ENCODE data around the gene TSPAN14.

DNA sequence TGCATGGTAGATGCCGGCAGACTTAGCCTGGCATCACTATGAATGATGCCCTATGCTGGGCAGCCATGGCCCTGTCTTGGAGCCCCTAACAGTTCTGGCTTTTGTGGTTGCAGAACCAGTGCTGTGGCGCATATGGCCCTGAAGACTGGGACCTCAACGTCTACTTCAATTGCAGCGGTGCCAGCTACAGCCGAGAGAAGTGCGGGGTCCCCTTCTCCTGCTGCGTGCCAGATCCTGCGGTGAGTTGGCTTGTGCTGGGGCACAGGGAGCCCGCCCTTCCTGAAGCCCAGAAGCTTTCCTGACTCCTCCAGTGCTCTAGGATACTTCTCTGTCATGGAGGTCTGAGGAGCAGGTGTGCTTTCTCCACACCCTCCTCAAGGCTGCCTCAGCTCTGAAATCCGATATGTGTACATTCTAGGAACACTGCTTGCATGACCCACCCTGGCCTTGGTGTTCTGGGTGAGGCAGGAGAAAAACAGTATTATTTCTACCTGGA, 58.0 kb downstream of the TSPAN14 start:
- TF ChIP-seq POLR2A (IDR thresholded peaks at IDR 0.05), result no peak
- TF ChIP-seq, protein P1, sequence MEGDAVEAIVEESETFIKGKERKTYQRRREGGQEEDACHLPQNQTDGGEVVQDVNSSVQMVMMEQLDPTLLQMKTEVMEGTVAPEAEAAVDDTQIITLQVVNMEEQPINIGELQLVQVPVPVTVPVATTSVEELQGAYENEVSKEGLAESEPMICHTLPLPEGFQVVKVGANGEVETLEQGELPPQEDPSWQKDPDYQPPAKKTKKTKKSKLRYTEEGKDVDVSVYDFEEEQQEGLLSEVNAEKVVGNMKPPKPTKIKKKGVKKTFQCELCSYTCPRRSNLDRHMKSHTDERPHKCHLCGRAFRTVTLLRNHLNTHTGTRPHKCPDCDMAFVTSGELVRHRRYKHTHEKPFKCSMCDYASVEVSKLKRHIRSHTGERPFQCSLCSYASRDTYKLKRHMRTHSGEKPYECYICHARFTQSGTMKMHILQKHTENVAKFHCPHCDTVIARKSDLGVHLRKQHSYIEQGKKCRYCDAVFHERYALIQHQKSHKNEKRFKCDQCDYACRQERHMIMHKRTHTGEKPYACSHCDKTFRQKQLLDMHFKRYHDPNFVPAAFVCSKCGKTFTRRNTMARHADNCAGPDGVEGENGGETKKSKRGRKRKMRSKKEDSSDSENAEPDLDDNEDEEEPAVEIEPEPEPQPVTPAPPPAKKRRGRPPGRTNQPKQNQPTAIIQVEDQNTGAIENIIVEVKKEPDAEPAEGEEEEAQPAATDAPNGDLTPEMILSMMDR (IDR thresholded peaks at IDR 0.05), result no peak
